Activated naive CD4-positive, alpha-beta T cell treated with Interleukin-2 at 50 U/mL for 16 hours (primary cell): ENCODE data around the gene SAXO1.

Source experiments
- DNase-seq: peaks from one replicate; pipeline ENCODE4 v3.0.0-alpha.2; 2020

SAXO1 gene

DNA sequence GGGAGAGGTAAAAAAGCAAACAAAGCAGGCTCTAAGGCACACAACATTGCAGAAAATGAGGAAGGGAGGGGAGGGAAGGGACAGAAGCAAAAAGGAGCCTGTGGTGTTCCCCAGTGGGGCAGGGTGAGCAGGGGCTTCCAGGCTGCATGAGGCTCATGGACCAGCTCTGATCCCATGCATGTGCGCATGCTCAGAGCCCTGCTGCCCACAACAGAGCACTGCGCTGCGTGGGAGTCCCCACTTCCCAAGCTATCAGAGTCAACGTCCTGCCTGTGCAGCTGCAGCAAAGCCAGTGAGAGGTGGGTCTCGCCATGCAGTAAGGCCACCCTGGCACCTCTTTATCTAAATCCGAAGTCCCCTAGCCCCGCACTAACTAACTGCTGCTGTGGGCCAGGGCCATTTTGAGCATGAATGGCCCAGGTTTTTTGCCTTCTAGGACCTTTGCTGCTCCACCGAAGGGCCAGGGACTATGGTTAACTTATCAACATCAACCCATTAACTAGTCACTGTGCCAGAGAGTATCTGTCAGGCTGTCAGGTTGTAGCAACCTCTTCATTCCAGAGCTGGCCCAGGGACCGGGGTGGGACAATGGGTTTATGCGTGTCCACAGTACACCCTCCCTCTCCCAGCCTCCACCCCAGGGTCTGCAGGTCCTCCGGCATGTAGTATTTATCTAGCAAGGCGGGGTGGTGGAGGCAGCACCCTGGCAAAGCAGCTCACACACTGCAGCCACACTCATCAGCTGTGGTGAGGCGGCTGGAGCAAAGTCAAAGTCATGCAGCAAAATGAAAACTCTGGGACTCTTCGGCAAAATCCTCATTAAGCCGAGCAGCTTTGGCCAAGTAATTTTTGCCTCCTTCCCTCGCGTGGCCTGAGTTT is 123.6 kb downstream of the SAXO1 start:
- no peak for DNase-seq

DNA sequence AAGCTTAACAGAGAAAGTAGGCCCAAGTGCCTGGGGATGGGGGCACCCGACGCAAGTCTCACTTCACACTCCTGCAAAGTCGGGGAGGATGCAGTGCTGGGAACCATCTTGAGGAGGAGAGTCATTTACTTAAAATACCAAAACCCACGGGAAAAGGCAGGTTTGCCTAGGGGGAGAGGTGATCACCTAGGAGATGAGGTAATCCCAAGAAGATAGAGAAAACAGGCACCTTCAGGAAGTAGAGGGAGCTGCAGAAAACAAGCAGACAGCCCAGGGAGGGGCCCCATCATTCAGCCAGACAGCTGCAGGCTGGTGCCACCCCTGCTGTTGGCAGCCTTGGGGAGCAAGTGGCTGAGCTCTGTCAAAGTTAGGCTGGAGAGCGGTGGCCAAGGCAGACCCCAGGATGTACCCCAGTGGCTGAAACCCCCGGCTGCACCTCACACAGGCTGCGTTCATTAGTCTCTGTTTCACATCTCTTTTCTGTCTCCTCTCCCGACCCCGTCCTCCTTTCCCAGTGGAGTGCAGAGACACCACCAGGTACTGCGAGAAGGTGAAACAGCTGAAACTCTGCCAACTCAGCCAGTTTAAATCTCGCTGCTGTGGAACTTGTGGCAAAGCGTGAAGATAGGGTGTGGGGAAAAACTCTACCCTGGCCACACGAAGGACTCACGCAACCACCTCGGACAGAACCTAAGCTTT is 124.9 kb downstream of the SAXO1 start:
- no peak for DNase-seq

DNA sequence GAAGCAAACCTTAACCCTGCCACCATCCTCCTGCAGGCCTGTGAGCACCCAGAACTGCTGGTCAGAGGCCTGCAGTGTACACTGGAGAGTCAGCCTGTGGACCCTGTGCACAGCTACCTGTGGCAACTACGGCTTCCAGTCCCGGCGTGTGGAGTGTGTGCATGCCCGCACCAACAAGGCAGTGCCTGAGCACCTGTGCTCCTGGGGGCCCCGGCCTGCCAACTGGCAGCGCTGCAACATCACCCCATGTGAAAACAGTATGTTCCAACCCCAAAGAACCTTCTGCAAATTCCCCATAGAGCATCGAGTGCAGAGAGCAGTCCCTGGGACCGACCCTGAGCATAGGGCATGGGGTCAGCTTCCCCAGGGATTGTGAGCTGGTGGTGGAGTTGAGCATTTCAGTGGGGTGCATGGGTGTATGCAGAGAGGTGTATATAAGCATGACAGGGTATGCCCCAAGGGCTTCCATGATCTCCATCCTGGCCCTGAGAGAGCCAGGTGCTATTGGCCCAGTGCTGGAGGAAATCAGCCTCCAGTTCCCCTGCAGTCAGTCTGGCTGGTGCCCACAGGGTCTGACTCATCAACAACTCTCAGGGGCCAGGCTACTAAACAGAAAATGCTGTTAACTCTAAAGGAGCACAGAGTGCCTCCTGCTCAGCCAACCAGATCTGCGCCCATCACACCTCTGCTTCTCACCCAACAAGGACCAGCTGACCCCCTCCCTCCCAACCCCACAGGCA is 126.2 kb downstream of the SAXO1 start:
- DNase-seq: no peak

DNA sequence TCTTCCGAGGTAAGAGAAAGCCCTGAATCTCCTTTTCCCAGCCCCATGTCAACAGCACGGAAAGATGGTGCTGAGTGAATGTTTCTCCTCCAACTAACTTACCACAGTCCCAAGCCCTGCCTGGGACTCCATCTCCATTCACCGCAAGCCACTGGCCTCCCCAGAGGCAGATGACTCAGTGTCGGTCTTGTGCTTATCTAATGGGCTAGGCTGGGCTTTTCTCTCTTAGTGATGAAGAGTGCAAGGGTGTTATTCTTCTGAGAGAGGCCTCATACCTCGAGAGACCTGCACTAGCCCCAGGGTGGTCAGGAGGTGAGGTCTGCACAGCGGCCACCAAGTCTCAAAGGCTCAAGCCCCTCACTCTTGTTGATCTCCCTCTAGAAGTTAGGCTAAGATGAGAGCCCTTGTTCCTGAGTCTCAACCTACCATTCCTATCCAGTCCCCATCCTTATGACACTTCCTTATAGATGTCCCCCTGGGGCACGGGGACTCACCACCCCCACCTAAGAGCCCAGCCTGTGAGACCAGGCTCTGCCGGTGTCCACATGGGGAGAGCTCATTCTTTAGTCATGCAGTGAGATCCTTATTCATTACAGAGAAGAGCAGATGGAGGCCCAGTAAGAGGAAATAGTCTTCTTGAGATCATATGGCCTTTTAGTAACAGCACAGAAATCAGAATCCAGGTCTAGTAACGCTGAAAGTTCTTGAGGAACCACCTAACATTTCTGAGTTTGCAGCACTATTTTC is 127.0 kb downstream of the SAXO1 start:
- no peak for DNase-seq

DNA sequence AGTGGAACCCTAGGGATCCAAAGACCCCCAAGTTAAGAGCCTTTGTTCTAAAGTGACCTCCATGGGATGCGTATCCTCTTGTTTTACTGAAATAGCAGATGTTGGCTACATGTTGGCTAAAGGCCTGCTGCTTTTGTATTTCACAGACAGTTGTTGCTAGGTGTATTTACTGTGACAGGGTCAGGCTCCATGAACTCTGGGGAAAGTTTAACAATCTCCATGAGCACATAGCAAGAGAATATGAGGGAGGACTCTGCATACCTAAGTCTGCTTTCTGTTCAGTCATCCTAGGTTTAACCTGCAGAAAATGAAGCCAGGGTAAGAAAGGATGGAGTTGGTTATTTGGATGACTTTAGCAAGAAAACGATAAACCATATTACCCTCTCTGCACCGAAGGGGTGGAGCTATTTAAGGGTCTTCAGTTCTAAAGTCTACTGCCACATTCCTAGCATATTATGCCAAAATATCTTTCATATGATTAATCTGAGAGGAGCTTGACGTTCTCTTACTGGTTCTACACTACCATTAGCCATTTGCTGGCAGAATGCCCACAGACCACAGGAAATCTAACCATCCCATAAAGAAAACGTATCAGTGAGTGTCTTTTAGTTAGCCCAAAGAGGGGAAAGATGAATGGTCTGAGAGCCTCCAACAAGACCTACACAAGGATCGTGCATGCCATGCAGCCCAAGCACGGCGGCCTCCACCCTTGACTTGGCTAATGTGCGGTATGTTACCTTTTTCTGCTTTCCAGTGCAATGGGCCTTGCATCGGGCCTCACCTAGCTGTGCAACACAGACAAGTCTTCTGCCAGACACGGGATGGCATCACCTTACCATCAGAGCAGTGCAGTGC is 127.8 kb downstream of the SAXO1 start:
- no peak for DNase-seq

DNA sequence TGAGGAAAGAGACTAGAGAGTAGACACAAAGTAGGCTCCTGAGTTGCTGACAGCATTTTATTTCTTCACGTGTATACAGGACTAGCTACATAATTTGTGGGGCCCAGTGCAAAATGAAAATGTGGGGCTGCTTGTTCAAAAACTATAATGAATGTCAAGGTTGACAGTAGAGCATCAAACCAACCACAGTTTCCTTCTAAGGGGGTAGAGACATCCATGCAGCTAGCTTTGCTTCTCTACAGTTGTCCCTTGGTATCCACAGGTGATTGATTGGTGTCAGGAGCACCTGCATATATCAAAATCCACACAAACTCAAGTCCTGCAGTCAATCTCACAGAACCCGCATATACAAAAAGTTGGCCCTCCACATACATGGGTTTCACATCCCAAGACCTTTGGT is 129.6 kb downstream of the SAXO1 start:
- no peak for DNase-seq

DNA sequence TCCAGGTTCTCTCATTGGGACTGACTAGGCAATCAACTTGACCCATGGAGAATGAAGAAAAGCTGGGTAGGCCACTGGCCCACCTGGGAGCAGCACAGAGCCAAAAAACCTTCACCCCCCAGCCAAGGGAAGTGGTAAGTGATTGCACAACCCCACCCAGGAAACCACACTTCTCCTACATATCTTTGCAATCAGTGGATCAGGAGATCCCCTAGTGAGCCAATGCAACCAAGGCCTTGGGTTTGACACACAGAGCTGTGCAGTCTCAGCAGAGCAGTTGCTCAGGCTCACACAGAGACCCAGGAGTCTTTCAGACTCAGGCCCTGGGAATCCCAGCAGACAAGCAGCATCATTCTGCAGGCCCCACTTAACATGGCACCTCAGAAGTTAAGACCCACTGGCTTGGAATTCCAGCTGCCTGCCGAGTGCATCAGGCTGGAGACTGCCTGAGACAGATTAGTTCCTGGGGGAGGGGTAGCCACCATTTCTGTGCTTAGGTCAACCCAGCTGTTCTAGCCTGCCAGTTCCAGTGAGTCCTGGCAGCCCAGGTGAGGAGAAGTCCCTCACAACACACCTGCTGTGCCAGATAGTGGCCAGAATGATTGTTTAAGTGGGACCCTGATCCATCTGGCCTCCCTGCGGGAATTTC is 136.4 kb downstream of the SAXO1 start:
- DNase-seq: no peak

DNA sequence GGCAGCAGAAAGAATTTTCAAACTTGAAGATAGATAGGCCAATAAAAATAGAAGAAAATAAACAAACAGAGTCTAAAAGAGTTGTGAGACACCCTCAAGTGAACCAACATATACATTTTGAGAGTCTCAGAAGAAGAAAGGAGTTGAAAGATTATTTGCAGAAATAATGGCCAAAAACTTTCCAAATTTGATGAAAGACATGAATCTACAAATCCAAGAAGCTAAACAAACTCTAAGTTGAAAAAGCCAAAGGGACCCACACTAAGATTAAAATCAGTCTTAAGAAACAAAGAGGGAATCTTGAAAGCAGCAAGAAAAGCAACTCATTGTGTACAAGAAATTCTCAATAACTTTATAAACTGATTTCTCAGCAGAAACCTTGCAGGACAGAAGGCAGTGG is 137.0 kb downstream of the SAXO1 start:
- no peak for DNase-seq

DNA sequence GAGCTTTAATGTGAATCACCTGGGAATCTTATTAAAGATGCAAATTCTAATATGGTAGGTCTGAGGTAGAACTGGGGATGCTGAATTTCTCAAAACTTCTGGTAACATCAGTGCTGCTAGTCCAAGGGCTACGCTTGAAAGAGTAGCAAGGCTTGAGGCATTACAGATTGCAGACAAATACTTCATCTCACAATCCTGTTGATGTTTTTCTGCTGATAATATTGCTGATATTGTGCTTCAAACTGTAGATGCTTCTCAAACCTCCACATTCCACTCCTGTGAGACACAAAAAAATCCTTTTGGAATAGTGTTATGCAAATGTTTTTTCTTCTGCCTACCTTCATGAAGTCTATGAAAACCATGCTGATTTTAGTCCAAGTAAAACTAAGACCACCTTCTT is 139.5 kb downstream of the SAXO1 start:
- no peak for DNase-seq

DNA sequence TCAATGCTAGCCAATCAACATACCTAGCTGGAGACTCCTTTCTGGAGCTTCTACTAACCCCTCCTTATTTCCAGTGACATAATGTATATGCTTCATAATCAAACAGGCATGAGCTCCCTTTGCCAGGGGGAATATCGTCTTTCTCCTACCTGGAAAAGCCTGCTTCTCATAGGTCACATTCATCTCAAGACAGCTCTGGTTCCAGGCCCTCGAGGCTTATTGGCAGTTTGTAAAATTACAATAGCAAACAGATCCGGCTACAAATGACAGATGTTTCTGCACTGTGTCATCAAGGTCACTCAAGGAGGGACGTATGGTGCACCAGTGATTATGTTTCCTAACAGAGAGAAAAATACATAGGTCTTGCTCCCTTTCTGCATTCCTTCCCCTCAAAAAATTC is 140.0 kb downstream of the SAXO1 start:
- no peak for DNase-seq

DNA sequence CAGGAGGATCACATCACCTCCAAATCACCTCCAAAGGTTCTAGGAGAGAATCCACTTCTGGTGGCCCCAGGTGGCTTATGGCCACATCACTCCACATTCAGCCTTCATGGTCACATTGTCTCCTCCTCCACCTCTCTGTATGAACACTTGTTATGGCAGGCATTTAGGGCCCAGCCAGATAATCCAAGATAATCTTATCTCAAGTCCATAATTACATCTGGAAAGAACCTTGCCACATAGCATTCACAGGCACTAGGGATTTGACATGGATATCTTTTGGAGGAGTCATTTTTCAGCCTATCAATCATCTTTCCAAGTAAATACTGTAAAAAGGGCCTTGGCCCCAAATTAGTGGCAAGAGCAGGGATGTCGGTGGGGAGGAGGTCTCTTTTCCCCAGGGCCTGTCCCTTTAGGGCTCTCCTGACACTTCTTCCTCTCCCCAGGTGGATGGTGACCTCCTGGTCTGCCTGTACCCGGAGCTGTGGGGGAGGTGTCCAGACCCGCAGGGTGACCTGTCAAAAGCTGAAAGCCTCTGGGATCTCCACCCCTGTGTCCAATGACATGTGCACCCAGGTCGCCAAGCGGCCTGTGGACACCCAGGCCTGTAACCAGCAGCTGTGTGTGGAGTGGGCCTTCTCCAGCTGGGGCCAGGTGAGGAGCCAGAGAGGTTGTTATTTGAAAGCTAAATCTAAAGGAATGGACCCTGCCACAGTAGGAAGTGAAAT is 140.9 kb downstream of the SAXO1 start:
- no peak for DNase-seq

DNA sequence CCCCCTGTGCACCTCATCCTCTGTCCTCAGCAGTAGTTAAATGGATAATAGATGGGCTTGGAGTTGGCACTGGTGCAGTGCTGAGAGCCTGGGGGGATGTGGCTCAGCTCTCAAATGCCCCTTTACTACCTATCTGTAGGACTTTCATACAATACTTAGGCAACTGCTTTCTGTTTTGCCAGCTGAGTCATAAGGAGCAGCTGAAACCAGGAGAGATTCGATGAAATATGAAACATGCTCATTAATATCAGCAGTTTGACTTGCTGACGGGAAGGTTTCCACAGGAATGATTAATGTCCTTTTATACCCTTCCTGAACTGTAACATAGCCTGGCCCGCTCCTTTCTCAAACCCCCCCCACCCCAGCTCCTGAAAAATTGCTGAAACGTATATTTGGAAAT is 142.6 kb downstream of the SAXO1 start:
- DNase-seq: no peak

DNA sequence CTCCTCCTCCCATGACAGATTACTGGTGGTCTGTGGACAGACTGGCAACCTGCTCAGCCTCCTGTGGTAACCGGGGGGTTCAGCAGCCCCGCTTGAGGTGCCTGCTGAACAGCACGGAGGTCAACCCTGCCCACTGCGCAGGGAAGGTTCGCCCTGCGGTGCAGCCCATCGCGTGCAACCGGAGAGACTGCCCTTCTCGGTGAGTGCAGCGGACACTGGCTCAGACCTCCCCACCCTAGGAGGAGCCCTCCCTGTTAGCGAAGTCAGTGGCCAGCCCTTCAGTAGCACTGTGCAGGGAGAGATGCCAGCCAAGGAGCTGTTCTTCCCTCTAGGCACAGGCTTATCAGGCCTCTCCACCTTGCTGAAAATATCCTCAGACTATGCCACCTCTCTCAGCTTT is 143.5 kb downstream of the SAXO1 start:
- no peak for DNase-seq

DNA sequence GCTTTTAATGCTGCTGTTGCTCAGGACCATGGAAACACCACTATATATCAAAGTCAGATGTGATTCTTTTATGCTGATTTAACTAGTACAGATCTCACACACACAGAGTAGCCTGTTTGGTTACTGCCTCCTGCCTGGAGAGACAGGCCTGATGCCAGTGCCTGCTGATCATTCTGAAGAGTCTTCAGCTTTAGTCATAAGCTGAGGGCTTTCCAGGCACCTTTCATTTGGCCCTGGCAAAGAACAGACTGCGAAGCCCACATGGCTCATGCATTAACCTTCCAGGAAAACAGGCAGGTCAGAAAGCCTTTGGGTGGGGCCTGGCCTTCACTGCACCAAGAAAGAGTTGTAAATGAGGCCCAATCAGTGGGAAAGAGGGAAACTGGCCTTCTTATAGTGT is 144.7 kb downstream of the SAXO1 start:
- DNase-seq: no peak

DNA sequence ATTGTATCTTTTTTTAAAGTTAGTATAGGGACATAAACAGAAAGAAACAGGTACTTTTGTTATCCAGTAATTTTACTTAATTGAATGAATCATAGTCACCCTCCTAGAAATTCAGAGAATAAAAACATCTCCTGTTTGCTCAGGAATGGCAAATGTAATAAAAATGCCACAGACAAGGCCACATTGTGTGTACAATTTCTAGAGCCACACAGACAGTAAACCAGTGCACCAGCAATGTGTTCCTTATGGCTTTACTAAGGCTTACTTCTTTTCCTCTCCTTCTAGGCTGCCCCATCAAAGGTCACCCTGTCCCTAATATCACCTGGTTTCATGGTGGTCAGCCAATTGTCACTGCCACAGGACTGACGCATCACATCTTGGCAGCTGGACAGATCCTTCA is 145.5 kb downstream of the SAXO1 start:
- no peak for DNase-seq

DNA sequence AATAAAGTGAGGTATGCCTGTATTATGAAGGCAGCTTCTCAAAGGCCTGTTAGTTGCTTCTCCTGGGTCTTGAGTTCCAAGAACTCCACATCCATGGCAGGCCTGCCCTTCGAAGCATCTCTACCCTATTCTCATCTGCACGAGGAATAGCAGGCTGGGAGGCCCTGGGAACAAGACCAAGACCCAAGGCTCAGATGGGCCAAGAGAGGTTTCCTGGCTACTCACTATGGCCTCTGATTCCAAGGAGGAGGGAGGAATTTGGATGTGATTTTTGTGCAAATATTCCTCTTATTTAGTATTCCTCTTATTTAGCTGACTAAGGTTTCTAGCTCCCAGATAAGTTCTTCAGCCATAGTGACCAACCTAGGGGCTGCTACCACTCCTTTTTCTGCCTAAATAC is 151.3 kb downstream of the SAXO1 start:
- DNase-seq: no peak

DNA sequence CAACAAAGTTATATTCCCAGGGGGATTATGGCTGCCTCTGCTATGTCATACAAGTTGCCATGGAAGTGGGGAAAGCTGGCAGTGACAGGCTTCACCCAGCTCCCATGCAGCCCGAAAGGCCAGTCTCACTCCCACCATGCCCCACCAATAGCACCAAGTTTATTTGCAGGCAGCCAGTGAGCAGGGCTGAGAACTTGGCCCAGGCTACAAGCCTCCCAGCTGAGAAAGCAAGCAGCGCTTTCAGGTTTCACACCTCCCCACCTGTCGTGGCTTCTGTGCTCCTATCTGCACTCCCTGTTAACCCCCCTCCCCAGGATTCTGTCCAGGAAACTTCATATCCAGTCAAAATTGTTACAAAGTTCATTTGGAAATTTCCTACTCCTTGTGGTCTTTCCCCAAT is 155.0 kb downstream of the SAXO1 start:
- no peak for DNase-seq
